Activated T-helper 1 cell treated with Interleukin-2 at 50 U/mL for 16 hours (primary cell): ENCODE data around the gene GSK3B.

Experiments
- DNase-seq: peaks from one replicate; pipeline ENCODE4 v3.0.0-alpha.2; 2020; ENCODE audit warnings: low read depth

The GSK3B gene

GRCh38 chr3:119880966-119881365 lies 213.3 kb downstream of the GSK3B start:
- DNase-seq, result no peak

GRCh38 chr3:119873646-119874045 lies 220.6 kb downstream of the GSK3B start:
- no peak for DNase-seq

GRCh38 chr3:119872773-119873172 lies 221.5 kb downstream of the GSK3B start:
- DNase-seq, result no peak

GRCh38 chr3:119871571-119871970 lies 222.7 kb downstream of the GSK3B start:
- no peak for DNase-seq

GRCh38 chr3:119870512-119870911 lies 223.7 kb downstream of the GSK3B start:
- no peak for DNase-seq

- no peak for DNase-seq
Measured at GRCh38 chr3:119864476-119864875, 229.8 kb downstream of the GSK3B start.

- no peak for DNase-seq
Measured at GRCh38 chr3:119862616-119863015, 231.6 kb downstream of the GSK3B start.

GRCh38 chr3:119861681-119862080 lies 232.6 kb downstream of the GSK3B start:
- no peak for DNase-seq

- no peak for DNase-seq
Measured at GRCh38 chr3:119859728-119860127, 234.5 kb downstream of the GSK3B start.

GRCh38 chr3:119858957-119859356 lies 235.3 kb downstream of the GSK3B start:
- no peak for DNase-seq

- DNase-seq, result no peak
Measured at GRCh38 chr3:119856695-119857094, 237.6 kb downstream of the GSK3B start.

- no peak for DNase-seq
Measured at GRCh38 chr3:119849126-119849525, 245.1 kb downstream of the GSK3B start.

GRCh38 chr3:119841808-119842471 lies 252.3 kb downstream of the GSK3B start:
- DNase-seq, result no peak

GRCh38 chr3:119835556-119835955 lies 258.7 kb downstream of the GSK3B start:
- no peak for DNase-seq

GRCh38 chr3:119834754-119835370 lies 259.4 kb downstream of the GSK3B start:
- no peak for DNase-seq

GRCh38 chr3:119831941-119832371 lies 262.3 kb downstream of the GSK3B start:
- no peak for DNase-seq

GRCh38 chr3:119831022-119831421 lies 263.2 kb downstream of the GSK3B start:
- DNase-seq, result no peak

- DNase-seq, result no peak
Measured at GRCh38 chr3:119829420-119829819, 264.8 kb downstream of the GSK3B start.

- DNase-seq, result no peak
Measured at GRCh38 chr3:119826711-119827608, 267.3 kb downstream of the GSK3B start.

- no peak for DNase-seq
Measured at GRCh38 chr3:119825820-119826219, 268.4 kb downstream of the GSK3B start.

GRCh38 chr3:119819806-119820205 lies 274.4 kb downstream of the GSK3B start:
- no peak for DNase-seq

- DNase-seq, result no peak
Measured at GRCh38 chr3:119818937-119819336, 275.3 kb downstream of the GSK3B start.
